Measurements from ENCODE around the gene SRGAP1.

The SRGAP1 gene

GRCh38 chr12:64098709-64099354 lies 254.3 kb downstream of the SRGAP1 start:
- FAIRE-seq, result no peak
- TF ChIP-seq, protein P1, sequence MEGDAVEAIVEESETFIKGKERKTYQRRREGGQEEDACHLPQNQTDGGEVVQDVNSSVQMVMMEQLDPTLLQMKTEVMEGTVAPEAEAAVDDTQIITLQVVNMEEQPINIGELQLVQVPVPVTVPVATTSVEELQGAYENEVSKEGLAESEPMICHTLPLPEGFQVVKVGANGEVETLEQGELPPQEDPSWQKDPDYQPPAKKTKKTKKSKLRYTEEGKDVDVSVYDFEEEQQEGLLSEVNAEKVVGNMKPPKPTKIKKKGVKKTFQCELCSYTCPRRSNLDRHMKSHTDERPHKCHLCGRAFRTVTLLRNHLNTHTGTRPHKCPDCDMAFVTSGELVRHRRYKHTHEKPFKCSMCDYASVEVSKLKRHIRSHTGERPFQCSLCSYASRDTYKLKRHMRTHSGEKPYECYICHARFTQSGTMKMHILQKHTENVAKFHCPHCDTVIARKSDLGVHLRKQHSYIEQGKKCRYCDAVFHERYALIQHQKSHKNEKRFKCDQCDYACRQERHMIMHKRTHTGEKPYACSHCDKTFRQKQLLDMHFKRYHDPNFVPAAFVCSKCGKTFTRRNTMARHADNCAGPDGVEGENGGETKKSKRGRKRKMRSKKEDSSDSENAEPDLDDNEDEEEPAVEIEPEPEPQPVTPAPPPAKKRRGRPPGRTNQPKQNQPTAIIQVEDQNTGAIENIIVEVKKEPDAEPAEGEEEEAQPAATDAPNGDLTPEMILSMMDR (IDR thresholded peaks at IDR 0.05; ENCODE audit: insufficient read depth, missing control alignments), result no peak
- no peak for DNase-seq (ENCODE audit: insufficient read length, low spot score)

GRCh38 chr12:64099397-64099796 lies 254.9 kb downstream of the SRGAP1 start:
- FAIRE-seq (no peak), DNase-seq (ENCODE audit: insufficient read length, low spot score) (no peak)
- TF ChIP-seq, protein P1 (IDR thresholded peaks at IDR 0.05; ENCODE audit: insufficient read depth, missing control alignments), result no peak

DNA sequence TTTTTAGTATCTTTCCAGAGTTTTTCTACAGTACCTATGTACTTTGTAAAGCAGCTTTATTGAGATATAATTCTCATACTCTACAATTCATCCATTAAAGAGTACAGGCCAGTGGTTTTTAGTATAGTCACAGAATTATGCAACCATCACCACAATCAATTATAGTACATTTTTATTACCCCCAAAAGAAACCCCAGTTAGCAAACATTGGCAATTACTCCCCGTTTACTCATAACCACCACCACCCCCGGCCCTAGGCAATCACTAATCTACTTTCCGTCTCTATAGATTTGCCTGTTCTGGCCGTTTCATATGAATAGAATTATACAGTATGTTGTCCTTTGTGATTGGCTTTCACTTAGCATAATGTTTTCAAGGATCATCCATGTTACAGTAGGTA lies 257.8 kb downstream of the SRGAP1 start:
- FAIRE-seq (no peak), DNase-seq (ENCODE audit: insufficient read length, low spot score) (no peak)
- TF ChIP-seq, protein P1 (IDR thresholded peaks at IDR 0.05; ENCODE audit: insufficient read depth, missing control alignments), result no peak

DNA sequence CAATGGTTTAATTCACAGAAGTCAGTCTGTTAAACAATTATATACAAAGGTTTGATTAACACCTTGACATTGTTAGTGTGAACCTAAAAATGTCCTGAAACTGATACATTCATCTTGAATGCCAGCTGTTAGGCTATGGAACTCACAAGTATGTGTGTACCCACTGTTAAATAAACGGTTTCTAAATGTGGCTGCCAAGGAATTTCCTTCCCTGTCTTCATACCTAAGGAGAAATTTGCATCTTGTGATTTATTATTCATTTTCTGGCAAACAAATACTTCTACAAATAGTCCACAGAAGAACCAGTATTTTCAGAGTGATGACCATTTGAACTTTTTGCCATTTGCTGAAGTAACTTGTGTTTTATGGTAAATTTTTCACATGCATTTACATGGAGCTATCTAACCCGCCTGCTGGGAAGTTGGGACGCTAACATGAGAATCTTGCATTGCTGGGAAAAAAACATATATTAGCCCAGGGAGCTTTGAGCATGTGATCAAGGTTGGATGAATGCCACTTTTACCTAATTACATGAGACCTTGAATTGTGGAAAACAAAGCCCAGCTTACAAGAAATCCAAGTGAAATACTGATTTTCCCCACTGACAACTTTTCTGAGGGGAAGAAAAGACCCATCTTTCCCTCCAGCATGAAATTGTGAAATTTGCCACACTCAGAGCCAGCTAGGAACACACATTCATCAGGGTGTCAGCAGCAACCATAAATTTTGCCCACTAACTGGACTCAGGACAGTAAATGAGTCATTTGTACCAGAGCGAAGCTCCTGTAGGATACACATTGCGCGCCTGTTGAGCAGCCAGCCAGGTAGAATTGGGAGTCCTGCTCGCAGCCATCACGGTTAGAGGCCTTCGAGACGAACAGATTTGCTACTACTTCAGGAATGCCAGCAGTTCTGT lies 259.6 kb downstream of the SRGAP1 start:
- TF ChIP-seq, protein P1 (IDR thresholded peaks at IDR 0.05; ENCODE audit: insufficient read depth, missing control alignments), result no peak
- FAIRE-seq (no peak), DNase-seq (ENCODE audit: insufficient read length, low spot score) (no peak)

GRCh38 chr12:64105026-64105425 lies 260.5 kb downstream of the SRGAP1 start:
- DNase-seq (ENCODE audit: insufficient read length, low spot score) (no peak), FAIRE-seq (no peak)
- TF ChIP-seq, protein P1 (IDR thresholded peaks at IDR 0.05; ENCODE audit: insufficient read depth, missing control alignments), result no peak

DNA sequence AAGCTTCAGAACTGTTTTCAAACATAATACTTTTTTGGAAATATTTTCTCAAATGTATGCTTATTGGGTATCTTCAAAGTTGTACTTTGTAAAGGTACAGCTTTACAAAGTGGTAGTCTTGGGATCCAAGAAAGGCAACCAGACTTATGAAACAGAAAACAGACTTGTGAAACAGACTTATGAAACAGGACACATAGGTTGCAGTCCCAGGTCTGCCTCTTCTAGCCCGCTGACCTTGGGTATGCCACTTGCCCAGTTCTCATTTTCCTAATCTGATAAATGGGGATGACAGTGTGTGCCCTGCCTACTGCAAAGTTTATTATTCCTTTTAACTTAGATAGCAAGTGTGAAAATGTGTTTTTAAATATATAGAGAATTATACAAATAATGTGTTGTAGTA lies 263.3 kb downstream of the SRGAP1 start:
- DNase-seq (ENCODE audit: insufficient read length, low spot score), result no peak
- TF ChIP-seq, protein P1 (IDR thresholded peaks at IDR 0.05; ENCODE audit: insufficient read depth, missing control alignments), result no peak
- no peak for FAIRE-seq

- FAIRE-seq, result no peak
- DNase-seq (ENCODE audit: insufficient read length, low spot score), result no peak
- TF ChIP-seq, protein P1 (IDR thresholded peaks at IDR 0.05; ENCODE audit: insufficient read depth, missing control alignments), result no peak
Measured at GRCh38 chr12:64109706-64110105, 265.2 kb downstream of the SRGAP1 start.

Data from D721Med (cell line).